Thoracic aorta (tissue), 2 donors: ENCODE data around the gene NOL11. TPM values are rescaled to one million over a fixed set of nuclear protein-coding genes. Genes with fewer than 3 reads are reported as not detected.
"Not testable (repeated sequence)": the region's sequence is repeated elsewhere in the genome, so short reads cannot be mapped to it uniquely, and the experiment has no call there.

Source experiments
- ATAC-seq: fragments of 150-250 bp; one replicate; pipeline ENCODE4 v1.8.0; 2017; ENCODE audit warnings: low read depth; ENCODE audit not compliant: insufficient number of reproducible peaks, low FRiP score
- DNase-seq: peaks from one replicate; pipeline ENCODE4 v3.0.0-alpha.2; 2020; ENCODE audit warnings: low spot score
- H3K27ac ChIP-seq, 2 donors: fragments of 200-600 bp; sonication (generic); 1 replicate in 1 of 2; 2 replicates in 1 of 2; pipeline ENCODE4 v1.5.1; 2016; ENCODE audit warnings: mild to moderate bottlenecking in 2 of 2, moderate library complexity in 2 of 2
- H3K27me3 ChIP-seq: fragments of 200-600 bp; sonication (generic); replicated peaks from 2 replicates; pipeline ENCODE4 v1.6.0; 2016; ENCODE audit warnings: mild to moderate bottlenecking; ENCODE audit not compliant: insufficient read depth
- H3K36me3 ChIP-seq: fragments of 200-600 bp; sonication (generic); one replicate; pipeline ENCODE4 v1.5.1; 2016
- H3K4me1 ChIP-seq, 2 donors: fragments of 200-600 bp; sonication (generic); 1 replicate in 1 of 2; 2 replicates in 1 of 2; pipeline versions ENCODE4 v1.5.1 to v1.6.0; 2016; ENCODE audit warnings: low read depth in 2 of 2, mild to moderate bottlenecking in 1 of 2; ENCODE audit not compliant: control insufficient read depth in 1 of 2
- H3K4me3 ChIP-seq: fragments of 200-600 bp; sonication (generic); 2 replicates; pipeline ENCODE4 v1.5.1; 2016; ENCODE audit warnings: mild to moderate bottlenecking
- H3K9me3 ChIP-seq: fragments of 200-600 bp; sonication (generic); 2 replicates; pipeline ENCODE4 v1.5.1; 2016
- total RNA-seq, 2 donors: library from RNA; depleted of rRNA; stranded (reverse); fragments of >200 nt; gene quantifications; one replicate each; pipeline versions ENCODE4 v1.1.0 to v1.2.3, GENCODE V29; 2016
- TF ChIP-seq, protein P1 (sequence below): fragments of 200-600 bp; sonication (generic); IDR thresholded peaks from one replicate; pipeline ENCODE4 v1.5.1; 2019; ENCODE audit warnings: antibody characterized with exemption

NOL11 gene
- total RNA-seq, 2 donors from 2014 or later: 12.2 to 22.2 TPM

DNA sequence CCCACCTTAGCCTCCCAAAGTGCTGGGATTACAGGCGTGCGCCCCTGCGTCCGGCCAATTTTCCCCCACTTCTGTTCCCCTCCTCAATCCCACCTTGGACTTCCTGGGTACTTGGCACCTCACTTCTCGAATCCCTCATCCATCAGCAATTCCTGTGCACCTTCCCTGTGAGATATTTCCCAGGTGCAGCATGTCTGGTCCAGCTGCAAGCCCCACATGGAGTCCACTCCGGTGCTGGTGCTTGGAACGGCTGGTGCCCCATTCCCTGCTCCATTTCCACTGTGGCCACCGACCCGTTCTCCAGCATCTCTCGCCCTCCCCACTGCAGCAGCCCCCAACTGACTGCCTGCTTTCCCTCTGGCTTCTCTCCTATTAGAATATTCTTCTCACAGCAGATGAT is 35.3 kb downstream of the NOL11 start:
- no peak for DNase-seq
- Histone ChIP-seq H3K27me3 (no peaks in the 10 kb centered on the region), H3K9me3 (no peaks in the 10 kb centered on the region), H3K4me3 (no peak overlapping the region), H3K27ac (no peak overlapping the region), H3K4me1 (no peaks in the 10 kb centered on the region), H3K36me3 (peaks cover 8% of the 10 kb centered on the region)
- TF ChIP-seq, protein P1, sequence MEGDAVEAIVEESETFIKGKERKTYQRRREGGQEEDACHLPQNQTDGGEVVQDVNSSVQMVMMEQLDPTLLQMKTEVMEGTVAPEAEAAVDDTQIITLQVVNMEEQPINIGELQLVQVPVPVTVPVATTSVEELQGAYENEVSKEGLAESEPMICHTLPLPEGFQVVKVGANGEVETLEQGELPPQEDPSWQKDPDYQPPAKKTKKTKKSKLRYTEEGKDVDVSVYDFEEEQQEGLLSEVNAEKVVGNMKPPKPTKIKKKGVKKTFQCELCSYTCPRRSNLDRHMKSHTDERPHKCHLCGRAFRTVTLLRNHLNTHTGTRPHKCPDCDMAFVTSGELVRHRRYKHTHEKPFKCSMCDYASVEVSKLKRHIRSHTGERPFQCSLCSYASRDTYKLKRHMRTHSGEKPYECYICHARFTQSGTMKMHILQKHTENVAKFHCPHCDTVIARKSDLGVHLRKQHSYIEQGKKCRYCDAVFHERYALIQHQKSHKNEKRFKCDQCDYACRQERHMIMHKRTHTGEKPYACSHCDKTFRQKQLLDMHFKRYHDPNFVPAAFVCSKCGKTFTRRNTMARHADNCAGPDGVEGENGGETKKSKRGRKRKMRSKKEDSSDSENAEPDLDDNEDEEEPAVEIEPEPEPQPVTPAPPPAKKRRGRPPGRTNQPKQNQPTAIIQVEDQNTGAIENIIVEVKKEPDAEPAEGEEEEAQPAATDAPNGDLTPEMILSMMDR: no peak
- no peak for ATAC-seq

DNA sequence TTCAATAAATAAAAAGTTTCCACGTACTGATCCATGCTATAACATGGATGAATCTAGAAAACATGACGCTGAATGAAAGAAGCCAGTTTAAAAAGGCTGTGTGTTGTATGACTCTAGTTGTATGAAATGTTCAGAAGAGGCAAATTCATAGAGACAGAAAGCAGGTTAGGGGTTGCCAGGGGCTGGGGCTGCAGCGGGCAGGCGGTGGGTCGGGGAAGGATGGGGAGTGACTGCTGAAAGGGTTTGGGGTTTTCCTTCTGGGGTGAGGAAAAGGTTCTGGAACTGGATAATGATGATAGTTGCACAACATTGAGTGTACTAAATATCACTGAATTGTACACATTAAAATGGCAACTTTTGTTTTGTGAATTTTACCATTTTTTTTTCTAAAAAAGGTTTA is 36.3 kb downstream of the NOL11 start:
- Histone ChIP-seq H3K4me3 (no peak overlapping the region), H3K27ac (no peak overlapping the region), H3K9me3 (no peaks in the 10 kb centered on the region), H3K36me3 (peaks cover 3% of the 10 kb centered on the region), H3K27me3 (no peaks in the 10 kb centered on the region), H3K4me1 (no peaks in the 10 kb centered on the region)
- DNase-seq: no peak
- TF ChIP-seq, protein P1: no peak
- ATAC-seq: no peak

DNA sequence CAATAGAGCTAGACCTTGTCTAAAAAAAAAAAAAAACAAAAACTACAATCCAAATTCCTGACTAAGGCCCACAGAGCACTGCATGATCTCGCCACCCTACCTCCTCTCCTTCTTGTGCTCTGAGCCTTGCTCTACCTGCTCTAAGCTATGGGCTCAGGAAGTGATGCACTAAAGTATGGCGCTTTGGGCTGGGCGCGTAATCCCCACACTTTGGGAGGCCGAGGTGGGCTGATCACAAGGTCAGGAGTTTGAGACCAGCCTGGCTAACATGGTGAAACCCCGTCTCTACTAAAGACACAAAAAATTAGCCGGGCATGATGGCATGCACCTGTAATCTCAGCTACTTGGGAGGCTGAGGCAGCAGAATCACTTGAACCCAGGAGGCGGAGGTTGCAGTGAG is 37.0 kb downstream of the NOL11 start:
- not testable (repeated sequence) for ATAC-seq, DNase-seq, H3K36me3 ChIP-seq, H3K27me3 ChIP-seq, H3K27ac ChIP-seq, H3K4me1 ChIP-seq, H3K9me3 ChIP-seq, H3K4me3 ChIP-seq

DNA sequence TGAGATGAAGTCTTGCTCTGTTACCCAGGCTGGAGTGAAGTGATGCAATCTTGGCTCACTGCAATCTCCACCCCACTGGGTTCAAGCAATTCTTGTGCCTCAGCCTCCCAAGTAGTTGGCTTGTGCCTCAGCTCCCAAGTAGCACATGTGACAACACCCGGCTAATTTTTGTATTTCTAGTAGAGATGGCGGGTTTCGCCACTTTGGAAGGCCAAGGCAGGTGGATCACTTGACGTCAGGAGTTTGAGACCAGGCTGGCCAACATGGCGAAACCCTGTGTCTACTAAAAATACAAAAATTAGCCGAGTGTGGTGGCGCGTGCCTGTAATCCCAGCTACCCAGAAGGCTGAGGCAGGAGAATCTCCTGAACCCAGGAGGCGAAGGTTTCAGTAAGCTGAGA is 39.0 kb downstream of the NOL11 start:
- ATAC-seq, H3K36me3 ChIP-seq, H3K27ac ChIP-seq, H3K4me1 ChIP-seq, H3K4me3 ChIP-seq, H3K9me3 ChIP-seq, H3K27me3 ChIP-seq, DNase-seq: not testable (repeated sequence)

DNA sequence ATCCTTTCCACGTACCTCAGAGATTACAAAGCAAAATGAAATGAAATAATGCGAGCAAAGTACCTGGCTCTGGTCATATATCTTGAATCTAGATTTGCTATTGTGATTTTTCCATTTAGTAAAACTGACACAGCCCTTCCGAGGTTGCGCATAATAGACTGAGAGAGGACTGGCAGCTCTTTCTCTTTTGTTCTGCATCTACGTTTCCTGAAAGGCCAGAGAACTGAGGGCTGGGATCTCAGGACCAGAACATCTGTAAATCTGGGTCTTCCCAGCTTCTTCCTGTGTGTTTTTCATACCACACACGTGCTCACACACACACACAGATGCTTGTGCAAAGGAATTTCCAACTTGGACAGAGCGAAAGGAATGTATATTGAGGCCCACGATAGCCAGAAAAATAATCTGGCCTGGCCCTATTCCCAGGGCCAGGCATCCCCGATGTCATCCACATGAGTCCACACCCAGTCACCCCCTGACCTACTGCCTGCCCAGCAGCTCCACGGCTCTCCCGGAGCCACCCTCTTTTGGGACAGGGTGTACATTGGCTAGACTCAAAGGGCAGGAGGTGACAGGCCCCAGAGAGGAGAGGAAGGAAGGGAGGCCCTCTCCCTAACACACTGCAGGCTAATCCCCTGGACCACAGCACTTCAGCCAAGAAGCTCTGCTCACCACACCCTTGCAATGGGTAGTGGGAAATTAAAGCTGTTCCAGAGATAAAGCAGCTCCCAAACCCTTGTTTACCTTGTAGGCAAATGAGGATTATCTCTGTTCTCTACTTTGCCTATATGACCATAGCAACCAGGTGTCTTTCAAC is 41.8 kb downstream of the NOL11 start:
- Histone ChIP-seq H3K9me3 (no peaks in the 10 kb centered on the region), H3K27ac (no peak overlapping the region), H3K27me3 (no peaks in the 10 kb centered on the region), H3K4me3 (no peak overlapping the region), H3K36me3 (no peaks in the 10 kb centered on the region), H3K4me1 (no peaks in the 10 kb centered on the region)
- DNase-seq: no peak
- ATAC-seq: no peak
- TF ChIP-seq, protein P1: no peak

DNA sequence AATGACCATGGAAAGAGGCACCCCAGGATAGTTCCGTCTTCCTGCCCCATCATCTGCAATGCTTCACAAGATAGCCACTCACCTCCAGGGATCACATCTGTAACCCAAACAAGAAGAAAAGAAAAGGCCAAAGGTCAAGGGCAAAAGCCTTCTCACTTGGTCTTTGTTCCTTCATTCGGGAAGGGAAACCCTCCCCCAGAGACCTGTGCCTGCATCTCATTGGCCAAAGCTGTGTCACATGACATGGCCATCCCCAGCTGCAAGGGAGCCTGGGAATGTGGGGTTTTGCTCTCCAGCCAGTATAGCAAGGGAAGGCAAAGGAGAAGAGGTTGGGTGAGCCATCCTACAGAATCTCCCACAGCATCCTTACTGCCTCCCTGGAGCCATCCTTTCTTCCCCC is 47.9 kb downstream of the NOL11 start:
- no peaks in the 10 kb centered on the region for H3K27me3 ChIP-seq
- DNase-seq: no peak
- ATAC-seq: no peak
- no peak overlapping the region for H3K4me3 ChIP-seq
- no peaks in the 10 kb centered on the region for H3K36me3 ChIP-seq
- no peaks in the 10 kb centered on the region for H3K4me1 ChIP-seq
- H3K9me3 ChIP-seq: no peaks in the 10 kb centered on the region
- H3K27ac ChIP-seq: no peak overlapping the region
- TF ChIP-seq, protein P1: no peak
